OCI-LY1 (cell line): ENCODE data around the gene TTC9.

Experiments
- H2AFZ ChIP-seq: fragments of 200-600 bp; sonication (generic), shearing (Covaris generic); 2 replicates; pipeline ENCODE4 v1.6.0; 2014; ENCODE audit warnings: antibody characterized with exemption, mild to moderate bottlenecking, low read length
- H3F3A ChIP-seq: fragments of 200-600 bp; sonication (generic), shearing (Covaris generic); 2 replicates; pipeline ENCODE4 v1.6.0; 2014; ENCODE audit warnings: mild to moderate bottlenecking, antibody characterized with exemption, low read length, moderate library complexity; ENCODE audit not compliant: insufficient read depth
- H3K27ac ChIP-seq: fragments of 200-600 bp; sonication (generic); 2 replicates; pipeline ENCODE4 v1.5.1; 2014; ENCODE audit warnings: low read length, mixed run types, mild to moderate bottlenecking, low read depth; ENCODE audit not compliant: poor library complexity, severe bottlenecking
- H3K27me3 ChIP-seq: fragments of 200-600 bp; sonication (generic); 2 replicates; pipeline ENCODE4 v1.6.0; 2014; ENCODE audit warnings: antibody characterized with exemption, mild to moderate bottlenecking, low read length, moderate library complexity; ENCODE audit not compliant: insufficient read depth
- H3K36me3 ChIP-seq: fragments of 200-600 bp; sonication (generic); 2 replicates; pipeline ENCODE4 v1.6.1; 2014; ENCODE audit warnings: mild to moderate bottlenecking, antibody characterized with exemption, low read length, moderate library complexity, mixed read lengths; ENCODE audit not compliant: insufficient read depth
- H3K4me1 ChIP-seq: fragments of 200-600 bp; sonication (generic); 2 replicates; pipeline ENCODE4 v1.5.1; 2014; ENCODE audit warnings: mild to moderate bottlenecking, low read length, moderate library complexity; ENCODE audit not compliant: insufficient read depth, severe bottlenecking
- H3K4me2 ChIP-seq: fragments of 200-600 bp; sonication (generic), shearing (Covaris generic); 2 replicates; pipeline ENCODE4 v1.6.1; 2014; ENCODE audit warnings: low read length
- H3K4me3 ChIP-seq: fragments of 200-600 bp; sonication (generic); 2 replicates; pipeline ENCODE4 v1.5.1; 2014; ENCODE audit warnings: low read length, low read depth, mild to moderate bottlenecking, mixed read lengths; ENCODE audit not compliant: poor library complexity, severe bottlenecking
- H3K79me2 ChIP-seq: fragments of 200-600 bp; shearing (Covaris generic); 2 replicates; pipeline ENCODE4 v1.6.1; 2016; ENCODE audit warnings: mixed run types, low read length, mixed read lengths; ENCODE audit not compliant: insufficient read depth
- H3K9ac ChIP-seq: fragments of 200-600 bp; sonication (generic), shearing (Covaris generic); 2 replicates; pipeline ENCODE4 v1.6.1; 2014; ENCODE audit warnings: mild to moderate bottlenecking, low read length, mixed read lengths
- H3K9me2 ChIP-seq: fragments of 200-600 bp; sonication (generic), shearing (Covaris generic); 2 replicates; pipeline ENCODE4 v1.6.1; 2014; ENCODE audit warnings: low read depth, mild to moderate bottlenecking, low read length, mixed read lengths
- H3K9me3 ChIP-seq: fragments of 200-600 bp; shearing (Covaris generic); 2 replicates; pipeline ENCODE4 v1.6.1; 2014; ENCODE audit warnings: low read length, mixed read lengths
- H4K20me1 ChIP-seq: fragments of 200-600 bp; sonication (generic), shearing (Covaris generic); 2 replicates; pipeline ENCODE4 v1.6.0; 2016; ENCODE audit warnings: mild to moderate bottlenecking, low read length; ENCODE audit not compliant: insufficient read depth
- EZH2 ChIP-seq: fragments of 200-600 bp; sonication (generic), shearing (Covaris generic); IDR thresholded peaks from 2 replicates; pipeline ENCODE4 v1.8.0; 2017; ENCODE audit warnings: borderline replicate concordance, mixed run types, mild to moderate bottlenecking, antibody characterized with exemption, low read length, moderate library complexity, mixed read lengths
- TF ChIP-seq, protein P1 (sequence below): fragments of 200-600 bp; sonication (generic), shearing (Covaris generic); IDR thresholded peaks from 2 replicates; pipeline ENCODE4 v1.5.1; 2017; ENCODE audit warnings: mild to moderate bottlenecking, antibody characterized with exemption, low read length, moderate library complexity, mixed read lengths

TTC9 gene

DNA sequence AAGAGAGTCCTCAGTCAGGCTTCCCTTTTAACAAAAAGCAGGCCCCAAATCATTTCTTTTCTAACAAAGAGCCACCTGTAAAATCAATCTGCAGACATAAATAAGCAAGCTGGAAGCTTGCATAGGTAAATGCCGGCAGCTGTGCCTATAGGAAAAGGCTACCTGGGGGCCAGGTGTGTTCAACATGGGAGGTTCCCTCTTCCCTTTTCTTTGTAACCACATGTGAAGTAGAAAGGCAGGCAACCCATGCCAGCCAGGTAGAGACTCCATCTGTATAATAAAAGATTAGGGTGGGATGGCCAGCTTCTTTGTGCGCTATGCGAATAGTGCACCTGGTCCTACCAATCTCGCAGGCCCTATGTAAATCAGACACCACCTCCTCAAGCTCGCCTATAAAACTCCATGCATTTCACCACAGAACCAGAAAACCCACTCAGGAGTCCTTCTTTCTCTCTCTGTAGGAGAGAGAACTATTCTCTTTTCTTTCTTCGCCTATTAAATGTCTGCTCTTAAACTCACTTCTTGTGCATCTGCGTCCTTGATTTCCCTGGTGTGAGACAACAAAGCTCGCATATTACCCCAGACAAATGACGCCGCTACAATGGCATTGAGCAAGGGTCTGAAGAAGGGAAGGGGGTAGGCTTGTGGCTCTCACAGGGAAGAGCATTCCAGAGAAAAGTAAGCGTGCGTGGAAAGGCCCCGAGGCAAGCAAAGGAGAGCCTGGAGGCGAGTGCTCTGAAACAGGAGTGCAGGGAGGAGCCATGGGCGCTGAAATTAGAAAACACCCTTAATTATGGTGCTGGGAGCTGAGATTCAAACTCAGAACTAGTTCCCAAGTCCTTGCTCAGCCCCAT lies 67.2 kb downstream of the TTC9 start:
- Histone ChIP-seq H2AFZ (no peak overlapping the region), H3F3A (no peaks in the 10 kb centered on the region), H3K36me3 (no peaks in the 10 kb centered on the region), H3K9me3 (no peaks in the 10 kb centered on the region), H3K4me2 (no peak overlapping the region), H3K27me3 (no peaks in the 10 kb centered on the region), H3K9me2 (no peaks in the 10 kb centered on the region), H4K20me1 (no peaks in the 10 kb centered on the region), H3K9ac (no peak overlapping the region), H3K27ac (no peak overlapping the region), H3K79me2 (no peaks in the 10 kb centered on the region), H3K4me1 (no peaks in the 10 kb centered on the region), H3K4me3 (no peak overlapping the region)
- TF ChIP-seq, protein P1, sequence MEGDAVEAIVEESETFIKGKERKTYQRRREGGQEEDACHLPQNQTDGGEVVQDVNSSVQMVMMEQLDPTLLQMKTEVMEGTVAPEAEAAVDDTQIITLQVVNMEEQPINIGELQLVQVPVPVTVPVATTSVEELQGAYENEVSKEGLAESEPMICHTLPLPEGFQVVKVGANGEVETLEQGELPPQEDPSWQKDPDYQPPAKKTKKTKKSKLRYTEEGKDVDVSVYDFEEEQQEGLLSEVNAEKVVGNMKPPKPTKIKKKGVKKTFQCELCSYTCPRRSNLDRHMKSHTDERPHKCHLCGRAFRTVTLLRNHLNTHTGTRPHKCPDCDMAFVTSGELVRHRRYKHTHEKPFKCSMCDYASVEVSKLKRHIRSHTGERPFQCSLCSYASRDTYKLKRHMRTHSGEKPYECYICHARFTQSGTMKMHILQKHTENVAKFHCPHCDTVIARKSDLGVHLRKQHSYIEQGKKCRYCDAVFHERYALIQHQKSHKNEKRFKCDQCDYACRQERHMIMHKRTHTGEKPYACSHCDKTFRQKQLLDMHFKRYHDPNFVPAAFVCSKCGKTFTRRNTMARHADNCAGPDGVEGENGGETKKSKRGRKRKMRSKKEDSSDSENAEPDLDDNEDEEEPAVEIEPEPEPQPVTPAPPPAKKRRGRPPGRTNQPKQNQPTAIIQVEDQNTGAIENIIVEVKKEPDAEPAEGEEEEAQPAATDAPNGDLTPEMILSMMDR, result no peak
- no peak for TF ChIP-seq EZH2

DNA sequence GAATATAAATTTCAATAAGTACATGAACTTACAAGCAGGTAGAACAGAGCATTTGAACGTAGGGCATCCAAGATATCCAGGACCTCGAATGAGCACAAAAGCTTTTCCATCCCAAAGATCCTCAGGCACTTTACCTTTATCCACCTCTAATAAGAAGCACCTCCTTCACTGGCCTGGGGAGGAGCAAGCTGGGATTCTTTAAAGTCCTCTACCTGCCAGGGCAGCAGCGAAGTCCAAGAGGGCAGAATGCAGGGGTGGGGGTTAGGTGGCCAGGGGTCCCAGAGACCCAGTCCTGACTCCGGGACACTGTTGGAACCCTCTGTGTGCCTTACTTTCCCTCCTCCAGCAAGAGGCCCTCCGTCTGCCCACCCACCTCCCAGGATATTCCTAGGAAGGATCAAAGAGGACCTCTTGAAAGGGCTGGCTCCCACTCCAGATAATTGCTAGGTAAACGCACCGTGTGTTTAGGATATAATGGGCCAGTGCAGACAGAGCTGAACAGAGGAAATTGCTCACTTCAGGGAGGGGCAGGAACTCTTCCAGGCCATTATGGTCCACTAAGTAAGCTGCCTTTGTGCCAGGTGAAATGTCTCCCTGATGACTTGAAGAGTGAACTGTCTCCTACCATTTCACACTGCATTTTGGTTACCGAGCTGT lies 68.1 kb downstream of the TTC9 start:
- Histone ChIP-seq H2AFZ (no peak overlapping the region), H3K79me2 (no peaks in the 10 kb centered on the region), H3K4me3 (no peak overlapping the region), H3F3A (no peaks in the 10 kb centered on the region), H3K27me3 (no peaks in the 10 kb centered on the region), H3K9me3 (no peaks in the 10 kb centered on the region), H4K20me1 (no peaks in the 10 kb centered on the region), H3K4me2 (no peak overlapping the region), H3K9ac (no peak overlapping the region), H3K9me2 (no peaks in the 10 kb centered on the region), H3K36me3 (no peaks in the 10 kb centered on the region), H3K27ac (no peak overlapping the region), H3K4me1 (no peaks in the 10 kb centered on the region)
- no peak for TF ChIP-seq EZH2
- TF ChIP-seq, protein P1, result no peak

DNA sequence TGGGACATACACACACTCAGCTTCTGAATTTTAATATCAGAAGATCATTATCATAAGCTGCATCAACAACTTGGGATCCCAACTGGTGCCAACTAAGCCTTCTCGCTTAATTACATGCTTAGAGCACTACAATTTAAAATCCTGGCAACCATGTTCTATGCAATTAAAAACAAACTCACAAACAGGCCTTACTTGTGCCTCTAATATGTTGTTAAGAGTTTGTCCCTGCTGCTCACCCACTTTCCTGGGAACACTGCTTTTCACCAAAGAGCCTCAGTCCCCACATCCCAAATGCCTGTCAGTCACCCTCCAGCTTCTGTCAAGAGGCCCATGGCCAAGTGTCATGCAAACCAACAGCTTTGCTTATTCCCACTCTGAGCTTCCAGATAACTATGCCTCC lies 69.7 kb downstream of the TTC9 start:
- Histone ChIP-seq H3K27ac (no peak overlapping the region), H4K20me1 (no peaks in the 10 kb centered on the region), H3K9me3 (no peaks in the 10 kb centered on the region), H3F3A (no peaks in the 10 kb centered on the region), H2AFZ (no peak overlapping the region), H3K4me1 (no peaks in the 10 kb centered on the region), H3K9me2 (no peaks in the 10 kb centered on the region), H3K9ac (no peak overlapping the region), H3K36me3 (no peaks in the 10 kb centered on the region), H3K4me2 (no peak overlapping the region), H3K4me3 (no peak overlapping the region), H3K27me3 (no peaks in the 10 kb centered on the region), H3K79me2 (no peaks in the 10 kb centered on the region)
- no peak for TF ChIP-seq EZH2
- TF ChIP-seq, protein P1, result no peak
